Stimulated activated CD8-positive, alpha-beta memory T cell treated with anti-CD3 and anti-CD28 coated beads, Interleukin-12 subunit alpha, Interleukin-12 subunit beta, amount 100 ng/mL, for 1 hour (primary cell): ENCODE results near the gene STAG2.

Experiments used
- DNase-seq: peaks from one replicate; pipeline ENCODE4 v3.0.0-alpha.2; 2020; ENCODE audit warnings: low read depth

Gene STAG2

GRCh38 chrX:123975180-123975579 lies 13.7 kb downstream of the STAG2 start:
- DNase-seq: no peak

GRCh38 chrX:123976706-123977316 lies 15.3 kb downstream of the STAG2 start:
- no peak for DNase-seq

DNA sequence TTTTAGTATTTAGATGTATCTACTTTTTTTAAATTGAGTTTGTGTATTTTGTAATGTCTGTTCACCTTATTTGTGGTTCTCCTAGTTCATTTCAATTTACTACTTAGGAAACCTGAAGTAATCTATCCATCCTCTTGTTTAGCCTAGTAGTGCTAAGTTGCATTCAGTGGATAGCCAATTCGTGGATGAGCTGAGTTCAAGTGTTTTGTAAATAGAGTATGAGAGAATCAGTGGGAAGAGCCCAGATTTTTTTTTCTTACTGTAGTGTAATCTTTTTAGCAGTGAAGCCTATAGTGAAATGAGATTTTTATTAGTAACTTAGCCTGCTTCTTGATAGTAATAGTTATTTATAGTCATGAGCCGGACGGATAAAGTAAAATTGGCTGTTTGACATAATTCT lies 21.7 kb downstream of the STAG2 start:
- no peak for DNase-seq

- DNase-seq: no peak
Measured at GRCh38 chrX:123986377-123986776, 24.9 kb downstream of the STAG2 start.

DNA sequence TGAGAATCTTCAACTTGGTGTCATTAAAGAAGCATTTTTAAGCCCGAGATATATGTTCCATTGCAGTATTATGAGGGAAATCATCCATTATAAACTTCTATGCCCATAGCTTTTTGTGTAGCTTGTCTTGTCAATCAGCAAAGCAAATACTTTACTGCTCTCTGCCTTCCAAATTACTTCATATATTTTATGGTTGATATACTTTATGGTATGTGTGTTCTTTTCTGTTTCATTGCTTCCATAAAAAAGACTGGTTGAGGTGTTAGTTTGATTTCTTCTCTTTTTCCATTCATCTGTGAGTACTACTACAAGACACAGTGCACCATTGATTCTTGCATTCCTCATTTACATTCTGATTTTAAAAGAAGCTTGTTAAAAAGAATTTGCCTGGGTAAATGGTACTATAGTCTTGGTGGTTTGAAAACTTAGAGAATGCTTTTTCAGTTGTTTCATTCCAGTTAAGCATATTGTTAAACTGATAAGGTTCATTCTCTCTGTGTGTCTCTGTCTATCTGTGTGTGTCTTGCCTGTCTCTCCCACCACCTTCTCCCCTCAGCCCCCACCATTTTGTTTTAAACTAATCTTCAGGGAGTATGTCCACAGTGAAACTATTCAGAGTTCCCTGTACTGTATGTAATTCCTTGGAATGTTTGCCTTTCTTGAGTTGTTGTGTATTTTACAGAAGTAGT lies 27.1 kb downstream of the STAG2 start:
- DNase-seq: no peak

GRCh38 chrX:123989235-123989634 lies 27.7 kb downstream of the STAG2 start:
- DNase-seq: no peak

DNA sequence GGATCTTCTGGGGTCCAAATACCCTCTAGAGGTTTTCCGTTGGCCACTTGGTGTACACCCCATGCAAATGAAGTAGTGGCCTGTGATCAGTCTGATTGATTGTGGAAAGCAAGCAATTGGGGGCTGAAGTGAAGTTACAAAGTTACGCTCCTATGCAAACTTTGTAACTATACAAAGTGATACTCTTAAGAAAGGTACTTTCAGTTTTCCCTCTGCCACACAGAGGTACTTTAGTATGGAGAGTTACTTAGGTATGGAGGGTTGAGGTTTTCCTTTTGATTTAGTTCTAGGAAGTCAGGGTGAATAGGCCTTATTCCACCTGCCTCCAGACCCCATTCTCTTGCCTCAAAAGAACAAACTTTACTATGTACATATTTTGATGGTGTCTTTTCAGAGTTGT lies 28.7 kb downstream of the STAG2 start:
- no peak for DNase-seq

- DNase-seq: no peak
Measured at GRCh38 chrX:123990602-123991001, 29.1 kb downstream of the STAG2 start.

- DNase-seq: no peak
Measured at GRCh38 chrX:123993326-123993725, 31.8 kb downstream of the STAG2 start.

DNA sequence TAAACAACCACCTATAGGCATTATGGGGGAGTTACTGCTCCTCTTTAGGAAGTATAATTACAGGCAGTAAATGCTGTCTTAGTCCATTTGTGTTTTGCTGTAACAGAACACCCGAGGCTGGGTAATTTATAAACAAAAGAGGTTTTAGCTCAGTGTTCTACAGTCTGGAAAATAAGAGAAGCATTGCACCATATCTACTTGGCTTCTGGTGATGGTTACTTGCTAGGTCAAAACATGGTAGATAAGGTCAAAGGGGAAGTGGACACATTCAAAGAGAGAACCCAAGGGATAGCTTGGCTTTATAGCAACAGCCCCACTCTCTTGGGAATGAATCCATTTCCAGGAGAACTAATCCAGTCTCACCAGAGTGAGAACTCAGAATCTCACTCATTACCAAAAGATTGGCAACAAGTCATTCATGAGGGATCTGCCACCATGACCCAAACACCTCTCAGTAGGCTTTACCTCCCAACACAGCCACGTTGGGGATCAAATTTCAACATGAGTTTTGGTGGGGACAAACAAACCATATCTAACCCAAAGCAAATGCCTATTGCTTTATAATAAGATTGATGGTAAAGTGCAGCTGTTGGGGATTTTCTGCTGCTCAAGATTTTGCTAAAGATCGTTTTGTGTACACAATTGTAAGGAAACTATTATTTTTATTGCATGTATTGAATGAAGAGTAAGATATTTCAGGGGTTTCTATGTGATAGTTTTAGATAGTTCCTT lies 32.6 kb downstream of the STAG2 start:
- DNase-seq: no peak

GRCh38 chrX:123994730-123995129 lies 33.2 kb downstream of the STAG2 start:
- DNase-seq: no peak

DNA sequence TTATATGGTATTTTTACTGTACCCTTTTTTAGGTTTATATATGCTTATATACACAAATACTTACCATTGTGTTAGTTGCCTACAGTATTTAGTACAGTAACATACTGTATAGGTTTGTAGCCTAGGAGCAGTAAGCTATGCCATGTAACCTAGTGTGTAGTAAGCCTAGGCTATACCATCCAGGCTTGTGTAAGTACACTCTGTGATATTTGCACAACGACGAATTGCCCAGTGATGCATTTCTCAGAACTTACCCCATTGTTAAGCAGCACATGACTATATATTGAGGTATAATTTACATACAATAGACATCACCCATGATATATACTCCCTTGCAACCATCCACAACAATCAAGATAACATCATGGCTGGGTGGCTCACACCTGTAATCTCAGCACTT lies 40.1 kb downstream of the STAG2 start:
- no peak for DNase-seq

GRCh38 chrX:124005228-124005627 lies 43.7 kb downstream of the STAG2 start:
- no peak for DNase-seq

DNA sequence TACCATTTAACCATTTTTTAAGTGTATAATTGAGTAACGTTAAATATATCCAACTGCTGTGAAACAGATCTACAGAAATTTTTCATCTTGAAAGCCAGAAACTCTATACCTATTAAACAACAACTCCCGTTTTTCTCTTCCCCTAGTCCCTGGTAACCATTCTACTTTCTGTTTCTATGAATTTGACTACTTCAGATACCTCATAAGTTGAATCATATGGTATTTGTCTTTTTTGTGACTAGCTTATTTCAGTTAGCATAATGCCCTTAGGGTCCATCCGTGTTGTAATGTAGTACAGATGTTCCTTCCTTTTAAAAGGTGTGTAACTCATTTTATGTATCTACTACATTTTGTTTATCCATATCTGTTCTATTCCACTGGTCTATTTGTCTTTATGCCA lies 48.7 kb downstream of the STAG2 start:
- no peak for DNase-seq

- DNase-seq: no peak
Measured at GRCh38 chrX:124010566-124010965, 49.1 kb downstream of the STAG2 start.

GRCh38 chrX:124015721-124016120 lies 54.2 kb downstream of the STAG2 start:
- DNase-seq: no peak

DNA sequence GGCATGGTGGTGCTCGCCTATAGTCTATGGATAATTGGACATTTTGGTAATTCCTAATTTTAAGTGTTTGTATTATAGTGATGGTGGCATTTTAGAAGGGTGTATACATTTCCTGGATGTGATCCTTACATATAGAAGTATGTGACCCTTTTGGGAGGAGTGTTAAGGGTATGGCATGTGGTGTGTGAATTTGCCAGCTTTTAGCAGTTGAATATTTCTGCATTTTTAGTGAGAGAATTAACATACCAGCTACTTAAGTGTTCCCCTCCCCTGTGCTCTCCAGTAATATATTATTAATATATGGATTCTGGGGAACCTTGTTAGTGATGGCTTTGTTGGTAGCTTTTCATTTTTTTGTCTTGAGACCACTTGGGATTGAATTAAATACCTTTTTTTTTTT lies 55.3 kb downstream of the STAG2 start:
- DNase-seq: no peak

DNA sequence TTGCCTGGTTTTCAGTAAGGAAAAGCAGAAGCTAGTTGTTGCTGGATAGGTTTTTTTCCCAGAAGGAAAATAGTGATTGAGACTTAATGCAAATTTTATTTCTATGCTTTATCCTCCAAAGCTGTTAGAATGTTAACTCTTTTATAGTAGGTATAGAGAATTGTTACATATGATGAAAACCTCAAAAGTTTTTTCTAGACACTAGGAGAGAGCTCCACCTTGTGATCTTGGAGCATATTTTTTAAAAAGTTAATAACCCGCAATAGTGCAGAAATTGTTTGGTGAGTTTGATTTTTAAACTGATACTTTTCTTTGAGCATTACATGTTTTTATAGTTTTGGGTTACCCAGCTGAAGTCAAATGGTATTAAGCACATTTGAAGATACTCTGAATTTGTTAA lies 56.5 kb downstream of the STAG2 start:
- no peak for DNase-seq

DNA sequence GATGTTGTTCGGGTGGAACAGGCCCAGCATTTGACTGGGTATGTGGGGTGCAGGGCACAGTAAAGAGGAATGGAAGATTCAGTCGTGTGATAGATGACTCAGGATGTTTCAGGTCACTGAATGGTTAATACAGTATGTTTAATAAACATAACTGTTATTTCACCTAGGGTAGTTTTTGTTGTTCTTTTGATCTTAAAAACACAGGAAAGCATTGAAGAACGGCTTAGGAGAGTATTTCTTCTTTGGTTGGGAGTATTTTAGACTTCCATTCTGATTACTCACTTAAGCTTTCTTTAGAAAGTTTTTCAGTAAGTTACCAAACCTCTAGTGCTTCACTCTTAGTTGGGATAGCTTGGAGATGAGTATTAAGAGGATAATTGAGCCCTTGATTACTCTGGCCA lies 62.3 kb downstream of the STAG2 start:
- DNase-seq: no peak

DNA sequence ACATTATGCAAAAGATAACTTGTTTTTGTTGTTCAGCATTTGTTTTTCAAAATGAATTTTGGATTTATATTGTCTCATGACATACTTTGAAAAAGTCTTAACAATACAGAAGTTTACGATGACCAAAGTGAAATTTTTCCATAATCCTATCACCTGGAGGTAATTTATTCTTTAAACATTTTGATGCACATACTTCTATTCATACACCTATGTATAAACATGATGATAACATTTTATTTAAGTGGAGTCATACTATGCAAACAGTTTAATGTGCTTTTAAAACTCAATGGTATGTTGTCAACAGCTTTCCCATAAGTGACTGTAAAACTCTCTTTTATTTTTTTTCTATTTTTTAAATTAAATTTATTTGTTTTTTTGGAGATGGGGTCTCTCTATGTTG lies 65.0 kb downstream of the STAG2 start:
- no peak for DNase-seq

DNA sequence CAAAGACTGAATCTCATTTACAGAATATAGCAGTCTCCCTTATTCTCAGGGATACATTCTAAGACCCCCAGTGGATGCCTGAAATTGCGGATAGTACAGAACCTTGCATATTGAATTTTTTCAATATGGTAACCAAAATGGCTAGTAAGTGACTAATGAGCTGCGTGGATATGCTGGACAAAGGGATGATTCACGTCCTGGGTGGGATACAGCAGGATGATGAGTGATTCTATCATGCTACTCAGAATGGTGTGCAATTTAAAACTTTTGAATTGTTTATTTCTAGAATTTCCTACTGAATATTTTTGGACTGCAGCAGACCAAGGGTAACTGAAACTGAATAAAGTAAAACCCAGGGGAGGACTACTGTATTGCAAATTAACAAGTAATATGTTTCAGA lies 66.7 kb downstream of the STAG2 start:
- no peak for DNase-seq

- no peak for DNase-seq
Measured at GRCh38 chrX:124030520-124030919, 69.0 kb downstream of the STAG2 start.

DNA sequence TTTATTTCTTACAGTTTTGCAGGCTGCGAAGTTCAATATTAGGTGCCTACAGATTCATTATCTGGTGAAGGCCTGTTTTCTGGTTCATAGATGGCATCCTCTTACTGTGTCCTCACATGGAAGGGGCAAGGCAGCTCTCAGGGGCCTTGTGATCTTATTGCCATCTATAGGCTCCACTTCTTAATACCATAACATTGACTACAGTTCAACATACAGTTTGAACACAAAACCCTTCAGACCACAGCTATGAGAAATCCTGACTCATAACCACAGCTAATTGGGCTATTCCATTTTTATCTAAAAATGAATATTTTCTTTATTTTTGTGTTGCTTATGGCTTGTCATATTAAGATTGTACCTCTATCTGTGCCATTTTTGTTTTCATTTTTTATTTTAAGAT lies 72.3 kb downstream of the STAG2 start:
- no peak for DNase-seq

- DNase-seq: no peak
Measured at GRCh38 chrX:124035657-124036056, 74.2 kb downstream of the STAG2 start.
